ENCODE measurements around the gene SLC2A10.

Gene SLC2A10

DNA sequence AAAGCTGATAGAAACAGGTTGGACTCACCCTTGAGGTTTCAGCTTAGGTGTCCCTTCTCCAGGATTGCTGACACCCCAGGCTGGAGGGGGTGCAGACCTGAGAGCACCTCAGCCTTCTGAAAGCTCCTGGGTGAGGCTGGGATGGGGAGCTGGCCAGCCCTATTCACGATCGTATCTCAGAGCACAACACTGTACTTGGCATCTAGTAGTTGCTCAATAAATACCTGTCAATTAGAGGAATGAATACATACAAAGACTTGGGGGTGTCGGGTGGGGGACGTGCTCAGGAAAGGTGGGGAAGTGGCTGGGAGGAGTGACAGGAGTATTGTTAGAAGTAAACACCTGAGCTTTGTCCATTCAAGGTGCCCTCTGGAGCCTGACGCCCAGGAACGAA is 61.7 kb downstream of the SLC2A10 start:
- no peak for DNase-seq

- DNase-seq, result no peak
These were observed 63.5 kb downstream of the SLC2A10 start for GRCh38 chr20:46772901-46773300.

DNA sequence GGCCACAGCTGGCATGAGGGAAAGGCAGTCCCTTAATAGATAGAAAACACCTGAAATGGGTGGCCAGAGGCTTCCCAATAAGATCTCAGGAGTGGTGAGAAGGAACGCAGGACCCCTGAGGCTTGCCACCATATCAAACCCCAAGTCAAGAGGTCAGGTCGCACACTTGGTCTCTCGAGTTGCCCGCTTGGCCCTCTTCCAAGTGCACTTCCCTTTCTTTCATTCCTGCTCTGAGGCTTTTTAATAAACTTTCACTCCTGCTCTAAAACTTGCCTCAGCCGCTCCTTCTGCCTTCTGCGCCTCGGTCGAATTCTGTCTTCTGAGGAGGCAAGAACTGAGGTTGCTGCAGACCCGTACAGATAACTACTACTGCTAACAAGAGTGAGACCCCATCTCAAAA is 64.2 kb downstream of the SLC2A10 start:
- DNase-seq, result no peak

GRCh38 chr20:46774236-46774635 is 64.8 kb downstream of the SLC2A10 start:
- no peak for DNase-seq

DNA sequence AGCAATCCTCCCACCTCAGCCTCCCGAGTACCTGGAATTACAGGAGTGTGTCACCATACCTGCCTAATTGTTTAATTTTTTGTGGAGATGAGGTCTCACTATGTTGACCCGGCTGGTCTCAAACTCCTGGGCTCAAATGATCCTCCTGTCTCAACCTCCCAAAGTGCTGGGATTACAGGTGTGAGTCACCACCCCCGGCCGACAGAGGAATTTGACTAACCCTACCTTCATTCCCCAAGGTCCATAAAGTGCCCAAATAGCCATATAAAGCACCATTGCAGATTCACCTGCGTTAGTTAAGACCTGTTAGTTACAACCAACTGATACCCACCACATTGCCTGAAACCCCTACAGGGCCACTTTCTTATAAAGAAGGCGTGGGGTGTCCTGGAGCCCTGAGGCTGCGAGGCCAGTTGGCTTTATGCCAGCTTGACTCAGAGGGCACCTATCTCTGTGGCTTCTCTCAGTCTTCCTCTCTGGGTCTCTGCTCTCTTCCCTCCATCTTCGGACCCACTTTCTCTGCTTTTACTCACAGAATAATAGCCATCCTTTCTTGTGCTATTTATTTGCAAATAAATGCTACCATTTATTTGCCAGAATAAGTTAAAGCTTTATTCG is 65.6 kb downstream of the SLC2A10 start:
- DNase-seq, result no peak

GRCh38 chr20:46775806-46776205 is 66.4 kb downstream of the SLC2A10 start:
- no peak for DNase-seq

DNA sequence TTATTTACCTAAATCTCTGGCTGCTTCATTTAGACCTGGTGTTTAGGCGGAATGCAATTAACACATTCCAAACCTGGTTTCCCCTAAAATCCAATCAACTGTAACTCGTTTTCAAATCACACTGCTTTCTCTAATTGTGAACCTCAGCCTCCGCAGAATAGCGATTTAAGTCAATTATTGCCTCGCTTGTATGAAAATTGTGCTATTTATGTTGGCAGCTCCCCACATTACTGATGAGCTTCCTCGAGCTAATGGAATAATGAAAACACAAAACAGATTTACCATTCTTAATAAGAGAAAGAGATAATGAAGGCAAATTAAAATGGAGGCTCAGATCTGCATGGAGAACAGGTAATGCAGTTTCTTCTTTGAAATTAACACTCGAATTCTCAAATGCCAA is 67.9 kb downstream of the SLC2A10 start:
- no peak for DNase-seq

DNA sequence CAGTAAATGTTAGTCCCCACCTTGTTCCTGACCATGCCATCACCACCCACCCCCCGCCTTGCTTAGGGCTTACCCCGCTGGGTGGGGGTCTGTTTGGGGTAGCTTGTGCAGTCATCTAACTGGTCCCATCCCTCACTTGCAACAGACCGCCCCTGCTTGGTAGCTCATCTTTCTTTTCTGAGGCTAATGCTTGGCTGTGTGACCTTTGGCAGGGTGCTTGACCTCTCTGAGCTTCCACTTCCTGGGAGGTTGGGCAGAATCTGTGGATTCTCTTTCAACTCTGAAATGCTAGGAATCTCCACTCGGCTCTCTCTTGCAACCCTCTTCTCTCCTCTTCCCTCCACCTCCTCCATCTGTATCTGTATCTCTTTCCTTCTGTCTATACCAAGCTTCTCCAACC is 70.4 kb downstream of the SLC2A10 start:
- DNase-seq, result no peak

- DNase-seq, result no peak
These were observed 75.1 kb downstream of the SLC2A10 start for GRCh38 chr20:46784436-46785127.

All from stimulated activated CD4-positive, alpha-beta T cell treated with anti-CD3 and anti-CD28 coated beads, Interleukin-2, amount 100 ng/mL, for 48 hours (primary cell).